Measurements from ENCODE around the gene USP43. TPM values are rescaled to one million over a fixed set of nuclear protein-coding genes. Genes with fewer than 3 reads are reported as not detected.

USP43 gene
- total and polyA plus RNA-seq, 2 donors (not counting 1 experiment from before 2014, with no cell fraction given): under 0.01 to 0.08 TPM

- DNase-seq (ENCODE audit: low read depth in 2 of 2): no peak
- Histone ChIP-seq H3K36me3 (ENCODE audit: control insufficient read depth, insufficient read depth, low read length) (no peaks in the 10 kb centered on the region), H2AFZ (ENCODE audit: low read length) (no peak overlapping the region), H3K4me1 (ENCODE audit: control insufficient read depth, extremely low read depth, insufficient read depth, low read length) (no peaks in the 10 kb centered on the region), H4K20me1 (ENCODE audit: control insufficient read depth, extremely low read depth, insufficient read depth, low read length) (no peaks in the 10 kb centered on the region), H3K9me3 (ENCODE audit: control insufficient read depth, insufficient read depth, low read depth, low read length) (no peaks in the 10 kb centered on the region), H3K9ac (ENCODE audit: insufficient read depth, low read length) (no peak overlapping the region), H3K79me2 (ENCODE audit: control insufficient read depth, insufficient read depth, low read length) (no peaks in the 10 kb centered on the region), H3K27me3 (ENCODE audit: control insufficient read depth, insufficient read depth, low read length) (no peaks in the 10 kb centered on the region), H3K4me2 (ENCODE audit: extremely low read depth, insufficient read depth, low read length) (no peak overlapping the region), H3K27ac (ENCODE audit: insufficient read depth, low read length) (no peak overlapping the region), H3K4me3 (replicated peaks in 1 of 4; ENCODE audit: control extremely low read depth in 1 of 4, insufficient read depth in 1 of 4, low read depth in 3 of 4, low read length in 4 of 4) (no peak overlapping the region)
- TF ChIP-seq EZH2 (IDR thresholded peaks at IDR 0.05; ENCODE audit: low read length, missing control alignments) (no peak), CTCF (conservative IDR thresholded peaks at IDR 0.05 in 1 of 2, IDR thresholded peaks at IDR 0.05 in 1 of 2; ENCODE audit: low read depth in 1 of 2, low read length in 2 of 2) (no peak)
Observed at GRCh38 chr17:9726291-9726690, 81.0 kb downstream of the USP43 start.

GRCh38 chr17:9728005-9728404 lies 82.7 kb downstream of the USP43 start:
- no peaks in the 10 kb centered on the region for H3K36me3 ChIP-seq (ENCODE audit: control insufficient read depth, insufficient read depth, low read length)
- H3K9me3 ChIP-seq (ENCODE audit: control insufficient read depth, insufficient read depth, low read depth, low read length): no peaks in the 10 kb centered on the region
- H4K20me1 ChIP-seq (ENCODE audit: control insufficient read depth, extremely low read depth, insufficient read depth, low read length): no peaks in the 10 kb centered on the region
- H3K4me1 ChIP-seq (ENCODE audit: control insufficient read depth, extremely low read depth, insufficient read depth, low read length): no peaks in the 10 kb centered on the region
- H3K27me3 ChIP-seq (ENCODE audit: control insufficient read depth, insufficient read depth, low read length): no peaks in the 10 kb centered on the region
- H2AFZ ChIP-seq (ENCODE audit: low read length): no peak overlapping the region
- TF ChIP-seq CTCF (conservative IDR thresholded peaks at IDR 0.05 in 1 of 2, IDR thresholded peaks at IDR 0.05 in 1 of 2; ENCODE audit: low read depth in 1 of 2, low read length in 2 of 2) (no peak), EZH2 (IDR thresholded peaks at IDR 0.05; ENCODE audit: low read length, missing control alignments) (no peak)
- H3K79me2 ChIP-seq (ENCODE audit: control insufficient read depth, insufficient read depth, low read length): no peaks in the 10 kb centered on the region
- no peak overlapping the region for H3K4me3 ChIP-seq (replicated peaks in 1 of 4; ENCODE audit: control extremely low read depth in 1 of 4, insufficient read depth in 1 of 4, low read depth in 3 of 4, low read length in 4 of 4)
- H3K4me2 ChIP-seq (ENCODE audit: extremely low read depth, insufficient read depth, low read length): no peak overlapping the region
- DNase-seq (ENCODE audit: low read depth in 2 of 2): no peak
- H3K27ac ChIP-seq (ENCODE audit: insufficient read depth, low read length): no peak overlapping the region
- no peak overlapping the region for H3K9ac ChIP-seq (ENCODE audit: insufficient read depth, low read length)

GRCh38 chr17:9728564-9728963 lies 83.2 kb downstream of the USP43 start:
- H2AFZ ChIP-seq (ENCODE audit: low read length): no peak overlapping the region
- no peak overlapping the region for H3K9ac ChIP-seq (ENCODE audit: insufficient read depth, low read length)
- H3K36me3 ChIP-seq (ENCODE audit: control insufficient read depth, insufficient read depth, low read length): no peaks in the 10 kb centered on the region
- H3K4me2 ChIP-seq (ENCODE audit: extremely low read depth, insufficient read depth, low read length): no peak overlapping the region
- no peak for TF ChIP-seq CTCF (conservative IDR thresholded peaks at IDR 0.05 in 1 of 2, IDR thresholded peaks at IDR 0.05 in 1 of 2; ENCODE audit: low read depth in 1 of 2, low read length in 2 of 2)
- TF ChIP-seq EZH2 (IDR thresholded peaks at IDR 0.05; ENCODE audit: low read length, missing control alignments): no peak
- H4K20me1 ChIP-seq (ENCODE audit: control insufficient read depth, extremely low read depth, insufficient read depth, low read length): no peaks in the 10 kb centered on the region
- no peaks in the 10 kb centered on the region for H3K79me2 ChIP-seq (ENCODE audit: control insufficient read depth, insufficient read depth, low read length)
- H3K27ac ChIP-seq (ENCODE audit: insufficient read depth, low read length): no peak overlapping the region
- H3K4me1 ChIP-seq (ENCODE audit: control insufficient read depth, extremely low read depth, insufficient read depth, low read length): no peaks in the 10 kb centered on the region
- no peak for DNase-seq (ENCODE audit: low read depth in 2 of 2)
- H3K4me3 ChIP-seq (replicated peaks in 1 of 4; ENCODE audit: control extremely low read depth in 1 of 4, insufficient read depth in 1 of 4, low read depth in 3 of 4, low read length in 4 of 4): no peak overlapping the region
- no peaks in the 10 kb centered on the region for H3K9me3 ChIP-seq (ENCODE audit: control insufficient read depth, insufficient read depth, low read depth, low read length)
- no peaks in the 10 kb centered on the region for H3K27me3 ChIP-seq (ENCODE audit: control insufficient read depth, insufficient read depth, low read length)

Measured in fibroblast of lung (primary cell).